PC-9 (cell line): Measurements from ENCODE around the gene TIMM23.
"Not testable (repeated sequence)": the region's sequence is repeated elsewhere in the genome, so short reads cannot be mapped to it uniquely, and the experiment has no call there.

Experiments
- EZH2 ChIP-seq: fragments of 200-600 bp; sonication (generic); IDR thresholded peaks from 2 replicates; pipeline ENCODE4 v1.8.0; 2017; ENCODE audit warnings: antibody characterized with exemption, low read depth
- TF ChIP-seq, protein P1 (sequence below): fragments of 200-600 bp; sonication (generic); conservative IDR thresholded peaks from 2 replicates; pipeline ENCODE4 v1.6.1; 2017; ENCODE audit warnings: mixed run types, antibody characterized with exemption, mild to moderate bottlenecking, moderate library complexity

DNA sequence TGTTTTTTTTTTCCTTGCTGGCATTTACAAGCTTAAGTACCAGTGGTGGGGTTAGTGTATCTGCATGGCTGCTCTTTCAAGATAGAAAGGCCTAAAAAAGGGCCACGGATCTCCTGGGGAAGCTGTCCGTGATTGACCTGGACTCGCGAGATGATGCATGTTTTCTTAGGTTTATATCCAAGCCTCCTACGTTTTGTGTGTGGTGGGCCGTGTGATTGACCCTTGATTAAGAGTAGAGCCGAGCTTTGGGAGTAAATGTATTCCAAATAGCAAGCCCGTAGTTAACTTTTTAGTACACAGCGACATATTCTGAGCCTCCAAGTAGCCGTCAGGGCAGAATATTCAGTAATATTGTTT is 502 bp downstream of the TIMM23 start:
- TF ChIP-seq, protein P1, sequence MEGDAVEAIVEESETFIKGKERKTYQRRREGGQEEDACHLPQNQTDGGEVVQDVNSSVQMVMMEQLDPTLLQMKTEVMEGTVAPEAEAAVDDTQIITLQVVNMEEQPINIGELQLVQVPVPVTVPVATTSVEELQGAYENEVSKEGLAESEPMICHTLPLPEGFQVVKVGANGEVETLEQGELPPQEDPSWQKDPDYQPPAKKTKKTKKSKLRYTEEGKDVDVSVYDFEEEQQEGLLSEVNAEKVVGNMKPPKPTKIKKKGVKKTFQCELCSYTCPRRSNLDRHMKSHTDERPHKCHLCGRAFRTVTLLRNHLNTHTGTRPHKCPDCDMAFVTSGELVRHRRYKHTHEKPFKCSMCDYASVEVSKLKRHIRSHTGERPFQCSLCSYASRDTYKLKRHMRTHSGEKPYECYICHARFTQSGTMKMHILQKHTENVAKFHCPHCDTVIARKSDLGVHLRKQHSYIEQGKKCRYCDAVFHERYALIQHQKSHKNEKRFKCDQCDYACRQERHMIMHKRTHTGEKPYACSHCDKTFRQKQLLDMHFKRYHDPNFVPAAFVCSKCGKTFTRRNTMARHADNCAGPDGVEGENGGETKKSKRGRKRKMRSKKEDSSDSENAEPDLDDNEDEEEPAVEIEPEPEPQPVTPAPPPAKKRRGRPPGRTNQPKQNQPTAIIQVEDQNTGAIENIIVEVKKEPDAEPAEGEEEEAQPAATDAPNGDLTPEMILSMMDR, result not testable (repeated sequence)
- TF ChIP-seq EZH2, result not testable (repeated sequence)
